NCI-H748 (cell line): Measurements from ENCODE around the gene MFSD12.
A peak's percentile ranks its signal among the peaks of the same experiment; 100 is the strongest.
"Not testable (repeated sequence)": the region's sequence is repeated elsewhere in the genome, so short reads cannot be mapped to it uniquely, and the experiment has no call there.

Experiments used
- DNase-seq: peaks from one replicate; lab custom pipeline; 2025; ENCODE audit not compliant: unreplicated experiment; lab: John Stamatoyannopoulos, UW

MFSD12 gene

GRCh38 chr19:3538965-3539755 lies 18.2 kb downstream of the MFSD12 start, which contains the start of gene TEKTIP1:
Gene TEKTIP1, plus strand, starts transcription at chr19:3539174. Its CDS starts 4 bp downstream, at chr19:3539178.
- DNase-seq, result peak; percentile 6

DNA sequence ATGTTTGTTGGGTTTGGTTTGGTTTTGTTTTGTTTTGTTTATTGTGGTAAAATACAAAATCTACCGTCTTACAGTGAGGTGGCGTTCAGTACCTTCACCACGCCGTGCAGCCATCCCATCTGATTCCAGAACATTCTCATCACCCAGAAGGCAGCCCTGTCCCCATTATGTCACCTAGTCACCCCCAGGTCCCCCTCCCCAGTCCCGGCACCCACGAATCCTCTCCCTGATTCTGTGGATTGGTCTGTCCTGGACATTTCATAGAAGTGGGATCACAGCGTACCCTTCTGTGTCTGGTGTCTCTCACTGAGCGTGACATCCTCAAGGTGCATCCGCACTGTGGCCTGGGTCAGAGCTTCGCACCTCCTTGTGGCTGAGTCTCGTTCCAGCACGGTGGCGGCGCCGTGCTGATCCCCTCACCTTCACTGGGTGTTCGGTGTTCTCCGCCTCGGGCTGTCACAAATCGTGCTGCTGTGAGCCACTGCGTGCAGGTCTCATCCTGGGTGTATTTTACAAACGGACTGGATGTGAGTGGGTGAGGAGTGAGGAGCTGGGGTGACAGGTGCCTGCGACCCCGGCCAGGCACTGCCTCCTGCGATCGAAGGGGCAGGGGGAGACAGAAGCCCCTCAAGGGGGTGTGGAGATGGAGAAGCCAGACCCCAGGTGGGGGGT lies 19.0 kb downstream of the MFSD12 start:
- no peak for DNase-seq

DNA sequence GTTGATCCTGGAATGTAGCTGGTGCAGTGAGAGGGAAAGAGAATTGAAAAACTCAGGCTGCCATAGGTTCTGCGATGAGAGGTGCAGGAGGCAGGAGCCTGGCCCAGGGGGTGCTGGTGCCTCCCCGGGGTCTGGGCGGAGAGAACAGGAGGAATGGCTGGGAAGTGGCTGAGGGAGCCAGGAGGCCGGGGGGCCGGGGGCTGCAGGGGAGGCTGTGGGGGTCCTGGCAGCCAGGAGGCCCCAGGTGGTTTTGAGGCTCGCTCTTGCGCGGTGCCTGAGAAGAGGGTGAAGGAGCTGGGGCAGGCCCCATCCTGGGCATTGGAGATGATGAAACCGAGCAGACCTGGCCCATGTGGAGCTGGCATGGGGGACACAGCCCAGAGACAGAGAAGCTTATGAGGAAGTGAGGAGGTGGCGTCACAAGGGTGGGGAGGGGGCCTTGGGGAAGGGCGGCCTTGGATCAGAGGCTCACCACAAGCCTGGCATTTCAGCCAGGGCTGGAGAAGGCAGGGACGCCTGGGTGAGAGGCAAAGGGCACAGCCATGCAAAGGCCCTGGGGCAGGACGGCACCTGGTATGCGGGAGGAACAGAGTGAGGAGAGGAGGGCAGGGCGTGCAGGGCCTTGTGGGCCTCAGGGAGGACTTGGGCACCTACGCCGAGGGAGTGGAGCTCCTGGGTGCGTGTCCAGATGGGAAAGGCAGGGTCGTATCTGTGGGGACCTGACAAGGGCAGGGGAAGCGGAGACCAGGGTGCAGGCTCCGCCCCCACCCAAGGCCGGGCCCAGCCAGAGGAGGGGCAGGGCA lies 19.7 kb downstream of the MFSD12 start:
- no peak for DNase-seq

DNA sequence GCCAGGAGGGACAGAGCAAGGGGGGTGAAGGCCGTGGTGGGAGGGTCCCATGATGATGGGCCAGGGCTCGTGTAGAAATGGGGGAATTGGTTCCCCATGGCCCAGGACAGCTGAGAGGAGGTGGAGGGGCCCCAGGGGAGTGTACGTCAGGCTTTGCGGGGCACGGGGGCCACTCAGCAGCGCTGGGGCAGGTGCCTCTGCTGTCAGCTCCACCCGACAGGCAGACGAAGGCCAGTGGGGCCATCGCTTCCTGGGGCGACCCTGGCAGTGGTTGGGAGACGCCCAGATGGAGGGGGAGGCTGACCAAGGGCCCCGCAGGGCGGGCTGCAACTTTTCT lies 20.3 kb downstream of the MFSD12 start:
- no peak for DNase-seq

- no peak for DNase-seq
Observed at GRCh38 chr19:3536429-3537100, 20.8 kb downstream of the MFSD12 start.

GRCh38 chr19:3535981-3536380 lies 21.4 kb downstream of the MFSD12 start:
- no peak for DNase-seq

- no peak for DNase-seq
Observed at GRCh38 chr19:3535563-3535965, 21.8 kb downstream of the MFSD12 start.

DNA sequence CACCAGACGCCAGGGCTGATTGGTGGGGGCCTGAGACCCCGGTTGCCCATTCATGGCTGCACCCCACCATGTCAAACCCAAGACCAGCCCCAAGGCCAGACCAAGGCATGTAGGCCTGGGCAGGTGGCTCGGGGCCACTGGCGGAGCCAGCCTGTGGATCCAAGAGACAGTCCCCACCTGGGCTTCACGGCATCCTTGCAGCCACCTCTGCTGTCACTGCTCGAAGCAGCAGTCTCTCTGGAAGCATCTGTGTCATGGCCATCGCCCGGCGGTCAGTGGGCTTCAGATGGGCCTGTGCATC lies 22.2 kb downstream of the MFSD12 start:
- DNase-seq, result no peak

DNA sequence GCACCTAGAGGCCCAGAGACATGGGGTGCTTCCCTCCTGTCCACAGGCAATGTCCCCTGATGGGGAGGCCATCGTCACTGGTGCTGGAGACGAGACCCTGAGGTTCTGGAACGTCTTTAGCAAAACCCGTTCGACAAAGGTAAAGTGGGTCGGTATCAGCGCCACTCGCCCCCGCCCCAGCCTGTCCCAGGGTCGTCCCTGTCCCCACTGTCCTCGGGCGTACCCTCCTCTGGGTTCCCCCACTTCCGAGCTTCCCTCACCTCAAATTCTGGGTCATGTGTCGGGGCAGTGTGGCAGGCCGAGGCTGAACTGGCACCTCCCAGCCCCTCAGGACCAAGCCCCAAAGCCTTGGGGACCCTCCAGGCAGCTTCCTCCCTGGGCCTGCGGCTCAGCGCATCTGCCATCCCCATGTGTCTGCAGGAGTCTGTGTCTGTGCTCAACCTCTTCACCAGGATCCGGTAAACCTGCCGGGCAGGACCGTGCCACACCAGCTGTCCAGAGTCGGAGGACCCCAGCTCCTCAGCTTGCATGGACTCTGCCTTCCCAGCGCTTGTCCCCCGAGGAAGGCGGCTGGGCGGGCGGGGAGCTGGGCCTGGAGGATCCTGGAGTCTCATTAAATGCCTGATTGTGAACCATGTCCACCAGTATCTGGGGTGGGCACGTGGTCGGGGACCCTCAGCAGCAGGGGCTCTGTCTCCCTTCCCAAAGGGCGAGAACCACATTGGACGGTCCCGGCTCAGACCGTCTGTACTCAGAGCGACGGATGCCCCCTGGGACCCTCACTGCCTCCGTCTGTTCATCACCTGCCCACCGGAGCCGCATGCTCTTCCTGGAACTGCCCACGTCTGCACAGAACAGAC lies 22.8 kb downstream of the MFSD12 start:
- DNase-seq, result no peak

DNA sequence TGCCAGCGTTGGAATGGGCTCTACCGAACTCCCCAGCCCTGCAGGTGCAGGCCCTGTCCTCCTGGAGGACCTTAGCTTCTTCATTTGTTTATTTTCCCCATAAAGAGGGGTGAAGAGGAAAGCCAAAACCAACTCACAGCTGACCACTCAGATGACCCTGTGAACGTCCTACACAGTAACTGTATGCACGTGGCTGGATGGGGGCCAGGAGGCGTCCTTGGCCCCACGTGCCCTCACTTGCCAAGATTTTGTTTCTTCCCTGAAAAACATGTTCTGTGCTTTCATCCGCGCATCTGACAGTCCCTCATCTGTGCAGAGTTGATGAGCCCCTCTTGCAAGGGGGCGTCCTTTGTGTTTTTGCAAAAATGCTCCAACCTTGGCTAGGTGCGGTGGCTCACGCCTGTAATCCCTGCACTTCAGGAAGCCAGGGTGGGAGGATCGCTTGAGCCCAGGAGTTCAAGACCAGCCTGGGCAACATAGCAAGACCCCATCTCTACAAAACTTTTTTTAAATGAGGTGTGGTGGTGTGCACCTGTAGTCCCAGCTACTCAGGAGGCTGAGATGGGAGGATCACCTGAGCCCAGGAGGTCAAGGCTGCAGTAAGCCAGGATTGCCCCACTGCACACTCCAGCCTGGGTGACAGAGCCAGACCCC lies 23.7 kb downstream of the MFSD12 start:
- DNase-seq, result no peak

- no peak for DNase-seq
Observed at GRCh38 chr19:3533033-3533432, 24.4 kb downstream of the MFSD12 start.

DNA sequence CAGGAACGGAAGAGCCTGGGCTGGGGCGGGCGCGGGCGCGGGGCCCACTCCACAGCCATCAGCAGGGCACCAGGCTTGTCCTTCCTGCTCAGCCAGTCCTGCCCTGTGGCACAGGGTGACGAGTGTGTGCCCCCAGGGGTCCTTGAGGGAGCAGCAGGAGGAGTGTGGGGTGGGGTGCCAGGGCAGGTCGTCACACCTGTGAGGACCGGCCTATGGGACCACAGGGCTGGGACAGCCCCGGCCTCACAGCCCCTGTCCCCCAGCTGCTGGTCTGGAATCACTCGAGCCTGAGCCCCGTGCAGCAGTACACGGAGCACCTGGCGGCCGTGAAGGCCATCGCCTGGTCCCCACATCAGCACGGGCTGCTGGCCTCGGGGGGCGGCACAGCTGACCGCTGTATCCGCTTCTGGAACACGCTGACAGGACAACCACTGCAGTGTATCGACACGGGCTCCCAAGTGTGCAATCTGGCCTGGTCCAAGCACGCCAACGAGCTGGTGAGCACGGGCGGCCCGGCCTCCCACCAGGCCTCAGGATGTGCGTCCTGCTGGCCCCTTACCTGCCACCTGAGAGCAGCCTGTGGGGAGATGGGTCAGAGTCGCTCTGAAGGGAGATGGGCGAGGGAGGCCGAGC lies 25.1 kb downstream of the MFSD12 start:
- DNase-seq, result no peak

DNA sequence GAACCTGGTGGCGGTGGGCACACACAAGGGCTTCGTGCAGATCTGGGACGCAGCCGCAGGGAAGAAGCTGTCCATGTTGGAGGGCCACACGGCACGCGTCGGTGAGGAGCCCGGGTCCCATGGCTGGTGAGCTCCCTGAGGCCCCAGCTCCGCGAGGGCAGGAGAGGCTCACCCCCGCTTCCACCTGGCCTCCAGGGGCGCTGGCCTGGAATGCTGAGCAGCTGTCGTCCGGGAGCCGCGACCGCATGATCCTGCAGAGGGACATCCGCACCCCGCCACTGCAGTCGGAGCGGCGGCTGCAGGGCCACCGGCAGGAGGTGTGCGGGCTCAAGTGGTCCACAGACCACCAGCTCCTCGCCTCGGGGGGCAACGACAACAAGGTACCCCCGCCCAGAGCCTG lies 25.7 kb downstream of the MFSD12 start:
- no peak for DNase-seq

- no peak for DNase-seq
Observed at GRCh38 chr19:3530389-3530788, 27.0 kb downstream of the MFSD12 start.

- DNase-seq, result not testable (repeated sequence)
Observed at GRCh38 chr19:3529299-3529698, 28.1 kb downstream of the MFSD12 start.

- no peak for DNase-seq
Observed at GRCh38 chr19:3528539-3529211, 28.7 kb downstream of the MFSD12 start.

- no peak for DNase-seq
Observed at GRCh38 chr19:3528080-3528479, 29.3 kb downstream of the MFSD12 start.

GRCh38 chr19:3527238-3527910 lies 30.0 kb downstream of the MFSD12 start:
- no peak for DNase-seq
